Astrocyte of the hippocampus (primary cell): ENCODE measurements around the gene TPH1.
"Not testable (repeated sequence)": the region's sequence is repeated elsewhere in the genome, so short reads cannot be mapped to it uniquely, and the experiment has no call there.

ENCODE experiments used
- DNase-seq: peaks from one replicate; pipeline ENCODE4 v3.0.0; 2011; ENCODE audit warnings: low read depth, low spot score

The TPH1 gene

DNA sequence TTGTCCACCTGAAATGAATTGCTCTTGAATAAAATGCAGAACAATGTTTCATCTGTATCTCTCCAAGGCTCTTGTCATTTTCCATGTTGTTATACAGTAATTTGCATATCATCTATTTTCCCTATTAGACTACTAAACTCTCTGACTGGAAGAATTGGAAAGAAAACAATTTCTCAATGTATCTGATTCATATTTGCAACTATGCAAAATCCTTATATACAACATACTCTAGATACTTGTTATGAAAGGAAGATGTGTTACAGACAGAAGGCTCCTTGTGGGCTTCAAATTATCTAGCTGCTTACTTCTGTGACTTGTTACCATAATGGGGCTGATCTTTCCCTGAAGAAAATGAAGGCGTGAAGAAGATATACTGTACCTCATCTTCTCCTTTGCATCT, 23.6 kb downstream of the TPH1 start:
- no peak for DNase-seq

DNA sequence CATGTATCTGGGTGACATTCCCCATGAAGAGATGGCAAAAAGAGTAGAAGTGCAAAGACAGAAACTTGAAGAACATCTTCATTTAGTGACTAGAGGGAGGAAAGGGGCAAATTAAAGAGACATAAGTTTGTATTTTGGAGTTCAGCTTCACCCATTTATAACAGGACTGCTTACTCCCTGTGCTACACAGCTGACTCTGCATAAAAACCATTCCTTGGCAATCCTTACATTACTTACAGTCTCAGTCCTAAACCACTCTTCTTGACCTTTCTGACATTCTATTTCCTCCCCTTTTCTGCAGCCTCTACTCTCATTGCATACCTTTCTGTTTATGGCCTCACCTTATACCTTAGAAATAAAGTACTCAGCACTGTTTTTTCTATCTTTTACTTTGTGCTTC, 26.4 kb downstream of the TPH1 start:
- DNase-seq = no peak

DNA sequence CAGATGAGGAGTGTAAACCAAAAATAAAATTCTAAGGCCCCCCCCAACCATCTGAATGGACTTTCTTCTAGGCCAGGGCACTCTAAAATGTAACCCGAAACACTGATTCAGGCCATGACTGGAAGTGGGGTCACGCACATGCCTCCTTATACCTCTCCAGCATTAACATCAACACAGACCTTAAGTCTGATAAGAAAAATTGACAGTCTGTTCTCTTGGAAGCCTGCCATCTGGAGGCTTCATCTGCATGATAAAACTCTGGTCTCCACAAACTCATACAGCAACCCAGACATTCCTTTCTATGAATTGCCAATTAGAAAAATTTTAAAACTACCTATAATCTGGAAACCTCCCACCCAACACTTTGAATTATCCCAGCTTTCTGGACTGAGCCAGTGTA, 29.3 kb downstream of the TPH1 start:
- DNase-seq = no peak

DNA sequence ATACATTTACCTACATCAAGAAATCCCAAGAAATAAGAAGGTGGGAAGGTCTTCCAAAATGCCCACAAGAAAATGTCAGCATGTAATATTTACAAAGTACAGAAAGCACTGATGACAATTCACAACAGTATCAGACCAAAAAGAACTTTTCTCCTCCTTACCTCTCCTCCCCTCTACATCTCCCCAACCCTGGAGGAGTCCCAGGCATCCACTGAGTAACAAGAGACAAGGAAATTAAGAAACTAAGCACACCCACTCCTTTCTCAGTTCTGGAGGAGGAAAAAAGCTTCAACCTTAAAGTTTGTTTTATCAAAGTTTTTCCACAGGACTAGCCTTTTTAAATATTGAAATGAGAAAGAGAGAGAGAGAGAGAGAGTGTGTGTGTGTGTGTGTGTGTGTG, 31.2 kb downstream of the TPH1 start:
- DNase-seq = no peak

DNA sequence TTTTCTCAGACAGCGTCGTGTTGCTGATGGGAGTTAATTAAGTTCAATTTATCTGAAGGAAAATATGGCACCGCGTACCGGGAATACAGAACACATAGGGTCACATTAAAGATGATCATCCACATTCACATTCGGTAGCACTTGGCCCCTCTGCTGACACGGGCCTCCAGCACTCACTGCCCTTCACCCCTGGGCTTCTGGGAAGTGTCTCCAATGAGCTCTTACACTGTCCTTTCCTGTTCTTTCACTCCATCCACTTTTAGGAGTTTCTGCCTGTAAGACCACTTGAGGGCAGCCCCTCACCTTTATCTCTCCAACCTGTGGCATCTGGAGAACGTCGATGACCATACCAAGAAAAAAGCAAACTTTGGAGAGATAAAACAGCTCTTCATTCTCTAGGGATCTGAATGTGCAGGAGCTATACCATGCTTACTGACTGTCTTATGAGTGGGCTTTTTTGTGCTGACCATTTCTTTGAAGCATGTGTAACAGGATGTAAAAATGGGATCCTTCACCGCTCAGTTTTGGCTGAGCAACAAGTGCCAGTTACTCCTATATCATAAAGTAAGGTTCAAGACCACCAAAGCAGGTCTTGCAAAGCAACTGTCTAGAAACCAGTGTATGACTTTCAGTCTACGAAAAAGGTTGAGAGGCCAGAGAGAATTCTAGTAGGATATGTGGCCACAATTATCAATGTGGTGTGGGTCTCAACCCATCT, 32.1 kb downstream of the TPH1 start:
- DNase-seq = no peak

DNA sequence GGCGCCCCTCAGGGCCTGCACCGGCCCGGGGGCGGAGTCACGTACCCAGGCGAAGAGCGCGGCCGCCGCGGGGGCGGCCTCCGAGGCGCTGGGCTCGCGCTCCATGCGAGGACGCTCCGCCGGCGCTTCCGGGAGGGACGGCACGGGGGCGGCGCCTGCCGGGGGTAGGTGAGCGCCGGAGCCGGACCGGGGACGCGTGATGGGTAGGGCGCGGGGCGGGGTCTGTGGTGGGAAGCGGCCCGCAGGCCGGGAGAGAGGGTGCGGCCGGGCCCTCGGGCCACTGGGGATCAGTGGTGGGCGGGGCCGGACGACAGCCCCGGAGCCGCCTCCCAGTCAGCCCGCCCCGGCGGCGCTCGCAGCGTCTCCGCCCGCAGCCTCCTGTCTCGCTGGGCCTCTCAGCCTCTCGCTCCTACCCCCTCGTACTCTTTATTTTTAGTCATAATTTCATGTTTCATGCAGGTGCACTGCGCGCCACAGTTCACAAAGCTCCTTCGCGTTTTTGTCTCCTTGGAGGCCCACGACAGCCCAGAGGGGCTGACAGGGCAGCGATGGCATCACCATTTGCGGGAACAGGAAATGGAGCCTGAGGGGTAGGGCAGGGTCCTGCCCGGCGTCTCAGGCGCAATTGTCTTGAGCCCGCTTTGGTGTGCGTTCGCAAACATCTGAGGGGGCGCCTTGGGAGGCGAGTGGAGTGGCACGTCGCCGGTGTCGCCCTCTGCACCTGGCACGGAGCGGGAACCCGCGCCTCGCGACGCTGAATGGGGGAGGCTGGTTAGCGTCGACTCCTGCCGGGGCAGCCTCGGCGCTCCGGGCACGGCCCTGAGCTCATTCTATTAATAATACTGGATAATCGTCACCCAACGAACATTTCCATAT, 32.9 kb downstream of the TPH1 start, which contains the start of gene SERGEF:
Gene SERGEF, minus strand, starts transcription at position 142 of the 876 bp plus-strand sequence. Its CDS starts 37 bp downstream, at position 105.
- peak; percentile 95 for DNase-seq

DNA sequence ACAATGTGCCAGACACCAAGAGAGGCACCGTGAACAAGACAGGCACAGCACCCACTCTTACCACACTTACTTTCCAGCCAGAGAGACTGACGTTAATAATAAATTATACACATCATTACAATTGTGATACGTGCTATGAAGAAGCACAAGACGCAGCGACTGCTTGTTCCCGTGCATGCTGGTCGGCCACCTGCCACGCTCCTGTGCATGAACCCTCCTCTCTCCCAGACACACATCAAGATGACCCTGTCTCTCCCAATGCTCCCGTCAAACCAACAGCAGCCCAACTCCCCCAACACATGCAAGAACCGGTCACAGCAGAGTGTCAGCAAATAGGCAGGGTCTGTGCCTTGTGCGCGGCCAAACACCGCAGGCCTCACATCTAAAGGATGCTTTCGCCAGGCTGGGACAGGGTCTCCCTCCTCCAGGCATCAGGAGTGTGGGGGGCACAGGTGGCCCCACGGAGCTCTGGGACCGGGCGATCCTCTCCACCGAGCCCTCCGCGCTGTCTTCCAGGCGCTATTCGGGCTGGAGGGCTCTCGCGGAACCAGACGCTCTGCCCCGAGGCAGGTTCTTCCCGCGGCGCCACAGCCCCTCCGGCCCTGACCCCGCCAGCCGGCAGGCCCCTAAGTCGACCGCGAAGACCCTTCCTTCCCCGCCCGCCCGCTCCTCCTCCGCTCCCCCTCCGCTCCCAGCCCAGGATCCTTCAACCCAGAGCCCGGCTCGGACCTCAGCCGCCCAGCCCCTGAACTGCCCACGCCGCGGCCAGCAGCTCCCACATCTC, 33.8 kb downstream of the TPH1 start:
- DNase-seq = peak; percentile 52

DNA sequence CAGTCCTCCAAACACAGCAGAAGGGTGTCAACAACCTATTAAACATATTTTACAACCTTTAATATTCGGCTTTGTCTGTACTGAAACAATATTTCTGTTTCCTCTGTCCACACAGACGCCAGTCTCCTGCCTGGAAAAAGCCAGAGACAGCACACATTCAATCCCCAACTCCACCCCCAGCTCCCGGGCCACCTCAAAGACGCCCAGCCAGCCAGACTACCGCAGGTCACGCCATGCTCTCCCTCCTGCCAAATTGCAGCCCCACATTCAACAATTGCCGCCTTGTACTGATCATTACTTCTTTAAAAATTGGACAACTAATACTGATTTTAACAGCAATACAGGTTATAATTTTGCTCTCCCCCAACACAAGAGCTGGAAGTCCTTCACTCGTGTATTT, 34.4 kb downstream of the TPH1 start:
- peak; percentile 13 for DNase-seq

DNA sequence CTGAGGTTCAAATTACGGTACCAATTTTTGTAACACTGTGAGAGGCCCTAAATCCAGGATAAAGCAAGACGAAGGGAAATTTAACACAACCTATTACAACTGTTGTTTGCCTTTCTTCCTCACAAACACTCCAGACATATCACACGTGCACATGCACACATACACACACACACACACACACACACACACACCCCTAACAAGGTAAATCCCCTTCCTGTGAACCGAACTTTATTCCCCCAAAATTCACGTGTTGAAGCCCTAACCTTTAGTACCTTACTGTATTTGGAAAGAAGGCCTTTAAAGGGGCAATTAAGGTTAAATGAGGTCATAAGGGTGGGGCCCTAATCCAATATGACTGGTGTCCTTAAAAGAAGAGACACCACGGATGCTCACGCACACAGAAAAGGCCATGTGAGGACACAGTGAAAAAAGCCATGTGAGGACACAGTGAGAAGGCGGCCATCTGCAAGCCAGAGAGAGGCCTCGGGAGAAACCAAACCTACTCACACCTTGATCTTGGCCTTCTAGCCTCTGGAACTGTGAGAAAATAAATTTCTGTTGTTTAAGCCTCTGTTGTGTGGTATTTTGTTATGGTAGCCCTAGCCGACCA, 35.0 kb downstream of the TPH1 start:
- DNase-seq = no peak

DNA sequence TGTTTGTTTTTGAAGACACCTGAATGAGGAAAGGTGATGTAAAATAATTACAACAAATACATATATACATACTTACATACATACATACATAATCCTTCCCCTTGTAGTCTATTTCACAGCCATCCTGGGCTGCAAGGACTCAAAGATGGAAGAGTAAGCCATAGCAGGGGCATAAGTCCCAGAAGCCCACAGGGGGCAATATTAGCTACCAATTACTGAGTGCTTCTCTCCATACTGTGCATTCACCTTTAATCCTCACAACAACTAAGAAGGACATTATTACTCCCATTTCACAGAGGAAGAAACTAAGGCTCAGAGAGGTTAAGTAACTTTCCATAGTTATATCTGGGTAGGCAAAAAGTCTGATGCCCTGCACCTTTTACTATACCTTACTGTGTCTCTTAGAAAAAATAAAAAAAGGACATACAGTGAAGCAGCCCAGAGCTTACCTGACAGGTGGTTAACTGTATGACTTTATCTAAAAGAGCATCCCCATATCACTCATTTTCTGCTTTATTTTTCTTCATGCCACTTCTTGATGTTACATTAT, 35.9 kb downstream of the TPH1 start:
- no peak for DNase-seq

DNA sequence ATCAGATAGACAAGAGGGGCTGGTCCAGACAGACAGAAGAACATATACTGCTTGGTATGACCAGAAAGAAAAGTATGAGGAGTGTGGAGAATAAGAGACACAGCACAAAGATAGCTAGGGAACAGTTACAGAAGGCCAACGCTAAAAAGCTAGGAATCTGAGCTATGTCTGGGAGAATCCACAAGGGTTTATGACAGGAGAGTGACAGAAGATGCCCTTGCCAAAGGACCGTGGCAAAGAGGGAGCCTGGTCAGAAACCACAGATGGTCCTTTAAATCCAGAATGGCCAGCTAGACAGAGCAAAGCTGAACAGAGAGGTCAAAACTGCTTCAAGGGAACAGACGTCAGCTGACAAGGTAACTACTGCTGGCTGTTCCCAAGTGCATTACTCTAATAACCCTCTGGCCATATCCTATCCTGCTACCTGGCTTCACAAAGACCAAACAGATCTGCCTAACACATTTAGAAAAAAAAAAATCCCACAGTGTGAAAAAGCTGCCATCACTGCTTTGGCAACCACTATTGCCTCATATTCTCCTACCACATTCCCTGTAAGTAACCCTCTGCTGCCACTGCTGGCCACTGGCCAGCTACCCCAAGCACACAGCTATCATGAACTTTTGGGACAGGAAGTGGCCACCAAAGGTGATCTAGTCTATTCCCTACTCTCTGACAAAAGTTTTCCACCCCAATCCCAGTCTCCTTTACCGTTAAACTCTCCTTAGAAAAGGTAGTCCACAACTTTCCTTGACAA, 40.5 kb downstream of the TPH1 start:
- DNase-seq = no peak

DNA sequence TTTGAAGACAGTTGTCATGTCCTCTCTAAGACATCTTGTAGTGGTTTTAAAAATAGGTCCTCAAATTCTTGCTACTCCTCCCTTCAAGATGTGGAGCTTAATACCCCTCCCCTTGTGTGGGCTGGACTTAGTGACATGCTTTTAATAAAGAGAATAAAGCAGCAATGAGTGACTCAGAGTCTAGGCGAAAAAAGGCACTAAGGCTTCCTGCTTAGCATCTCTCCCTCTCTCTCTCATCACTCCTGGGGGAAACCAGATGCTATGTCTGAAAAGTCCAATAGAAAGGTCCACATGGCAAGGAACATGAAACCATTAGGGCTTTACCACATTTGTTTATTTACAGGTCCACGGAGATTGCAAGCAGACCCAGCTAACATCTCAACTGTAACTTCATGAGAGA, 44.9 kb downstream of the TPH1 start:
- DNase-seq = peak; percentile 5

DNA sequence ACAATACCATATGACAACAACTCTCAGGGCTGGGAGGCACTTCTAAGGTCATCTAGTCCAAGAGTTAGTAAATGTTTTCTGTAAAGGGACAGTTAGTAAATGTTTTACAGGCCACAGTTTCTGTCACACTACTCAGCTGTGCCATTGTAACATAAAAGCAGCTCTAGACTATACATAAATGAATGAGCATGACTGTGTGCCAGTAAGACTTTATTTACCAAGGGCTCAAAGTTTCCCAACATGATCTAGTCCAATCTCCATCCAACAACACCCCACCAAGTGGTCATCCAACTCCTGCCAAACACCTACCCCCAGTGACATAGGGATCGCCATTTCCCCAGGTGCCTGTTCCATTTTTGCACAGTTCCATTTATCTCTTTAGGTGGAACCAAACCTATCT, 45.3 kb downstream of the TPH1 start:
- no peak for DNase-seq

DNA sequence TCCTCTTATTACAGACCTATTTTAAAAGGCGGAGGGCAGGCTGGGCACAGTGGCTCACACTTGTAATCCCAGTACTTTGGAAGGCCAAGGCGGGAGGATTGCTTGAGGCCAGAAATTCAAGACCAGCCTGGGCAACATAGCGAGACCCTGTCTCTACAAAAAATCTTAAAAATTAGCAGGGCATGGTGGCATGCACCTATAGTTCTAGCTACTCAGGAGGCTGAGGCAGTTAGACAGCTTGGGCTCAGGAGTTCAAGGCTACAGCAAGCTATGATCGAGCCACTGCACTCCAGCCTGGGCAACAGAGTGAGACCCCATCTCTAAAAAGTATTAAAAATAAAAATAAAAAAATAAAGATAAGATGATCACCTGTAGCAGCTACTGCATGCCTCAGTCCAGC, 45.9 kb downstream of the TPH1 start:
- DNase-seq = not testable (repeated sequence)
